ENCODE measurements around the gene NR2F1-AS1.

- TF ChIP-seq, protein P1, sequence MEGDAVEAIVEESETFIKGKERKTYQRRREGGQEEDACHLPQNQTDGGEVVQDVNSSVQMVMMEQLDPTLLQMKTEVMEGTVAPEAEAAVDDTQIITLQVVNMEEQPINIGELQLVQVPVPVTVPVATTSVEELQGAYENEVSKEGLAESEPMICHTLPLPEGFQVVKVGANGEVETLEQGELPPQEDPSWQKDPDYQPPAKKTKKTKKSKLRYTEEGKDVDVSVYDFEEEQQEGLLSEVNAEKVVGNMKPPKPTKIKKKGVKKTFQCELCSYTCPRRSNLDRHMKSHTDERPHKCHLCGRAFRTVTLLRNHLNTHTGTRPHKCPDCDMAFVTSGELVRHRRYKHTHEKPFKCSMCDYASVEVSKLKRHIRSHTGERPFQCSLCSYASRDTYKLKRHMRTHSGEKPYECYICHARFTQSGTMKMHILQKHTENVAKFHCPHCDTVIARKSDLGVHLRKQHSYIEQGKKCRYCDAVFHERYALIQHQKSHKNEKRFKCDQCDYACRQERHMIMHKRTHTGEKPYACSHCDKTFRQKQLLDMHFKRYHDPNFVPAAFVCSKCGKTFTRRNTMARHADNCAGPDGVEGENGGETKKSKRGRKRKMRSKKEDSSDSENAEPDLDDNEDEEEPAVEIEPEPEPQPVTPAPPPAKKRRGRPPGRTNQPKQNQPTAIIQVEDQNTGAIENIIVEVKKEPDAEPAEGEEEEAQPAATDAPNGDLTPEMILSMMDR (IDR thresholded peaks at IDR 0.05) = no peak
- TF ChIP-seq POLR2A (IDR thresholded peaks at IDR 0.05) (no peak), POLR2AphosphoS5 (IDR thresholded peaks at IDR 0.05) (no peak)
These were observed 155.9 kb downstream of the NR2F1-AS1 start for GRCh38 chr5:93425096-93425495.

Data from prostate gland (tissue), 2 donors.